DND-41 (cell line): ENCODE results near the gene SDF2.

Experiments used
- ATAC-seq: fragments of 200-7000 bp; cut with Tn5 transposase; 3 replicates; pipeline ENCODE4 v1.9.1; 2021; ENCODE audit warnings: low read depth; ENCODE audit not compliant: insufficient read depth
- DNase-seq: peaks from one replicate; pipeline ENCODE4 v3.0.0-alpha.2; 2020
- H2AFZ ChIP-seq: 2 replicates; pipeline ENCODE4 v1.6.0; 2012; ENCODE audit warnings: low read depth, low read length
- H3K27ac ChIP-seq: 2 replicates; pipeline ENCODE4 v1.5.1; 2012; ENCODE audit warnings: low read length, inconsistent platforms
- H3K27me3 ChIP-seq: fragments of 200-600 bp; sonication (generic); 2 replicates; pipeline ENCODE4 v1.6.0; 2012; ENCODE audit warnings: low read length, mild to moderate bottlenecking, inconsistent platforms; ENCODE audit not compliant: insufficient read depth, poor library complexity
- H3K36me3 ChIP-seq: 2 replicates; pipeline ENCODE4 v1.5.1; 2012; ENCODE audit warnings: low read length, inconsistent platforms; ENCODE audit not compliant: insufficient read depth
- H3K4me1 ChIP-seq: 2 replicates; pipeline ENCODE4 v1.5.1; 2012; ENCODE audit warnings: mild to moderate bottlenecking, low read length; ENCODE audit not compliant: insufficient read depth
- H3K4me2 ChIP-seq: 2 replicates; pipeline ENCODE4 v1.6.0; 2012; ENCODE audit warnings: mild to moderate bottlenecking, moderate library complexity, low read length, inconsistent platforms; ENCODE audit not compliant: insufficient read depth
- H3K4me3 ChIP-seq, 2 experiments: fragments of 200-600 bp in 1 of 2; shearing (Covaris generic) in 1 of 2; 2 replicates each; pipeline ENCODE4 v1.5.1; 2012 to 2016; ENCODE audit warnings: inconsistent platforms in 2 of 2, low read length in 2 of 2, mild to moderate bottlenecking in 2 of 2, low read depth in 1 of 2, moderate library complexity in 1 of 2
- H3K79me2 ChIP-seq: 2 replicates; pipeline ENCODE4 v1.6.0; 2012; ENCODE audit warnings: low read length, inconsistent platforms; ENCODE audit not compliant: insufficient read depth
- H3K9ac ChIP-seq: 2 replicates; pipeline ENCODE4 v1.6.0; 2012; ENCODE audit warnings: low read depth, mild to moderate bottlenecking, inconsistent platforms, low read length, moderate library complexity
- H3K9me3 ChIP-seq: 2 replicates; pipeline ENCODE4 v1.5.1; 2012; ENCODE audit warnings: low read length, moderate library complexity, mild to moderate bottlenecking, inconsistent platforms; ENCODE audit not compliant: insufficient read depth, severe bottlenecking
- H4K20me1 ChIP-seq: 2 replicates; pipeline ENCODE4 v1.6.0; 2012; ENCODE audit warnings: low read length; ENCODE audit not compliant: insufficient read depth
- CTCF ChIP-seq: IDR thresholded peaks from 2 replicates; pipeline ENCODE4 v1.5.1; 2012; ENCODE audit warnings: borderline replicate concordance, low read length, moderate library complexity, mild to moderate bottlenecking; ENCODE audit not compliant: poor library complexity, severe bottlenecking; ENCODE audit errors: extremely low read depth
- EZH2 ChIP-seq: IDR thresholded peaks from 3 replicates; pipeline ENCODE4 v1.6.1; 2012; ENCODE audit warnings: borderline replicate concordance, low read depth, mild to moderate bottlenecking, moderate library complexity, low read length, inconsistent platforms; ENCODE audit not compliant: severe bottlenecking

The SDF2 gene

GRCh38 chr17:28626818-28627217 is 34.9 kb downstream of the SDF2 start:
- H3K4me3 ChIP-seq, result no peak overlapping the region
- H3K4me1 ChIP-seq, result no peaks in the 10 kb centered on the region
- DNase-seq (no peak), ATAC-seq (no peak)
- no peak overlapping the region for H2AFZ ChIP-seq
- H3K27me3 ChIP-seq, result no peaks in the 10 kb centered on the region
- no peak overlapping the region for H3K27ac ChIP-seq
- H3K9ac ChIP-seq, result no peak overlapping the region
- H3K79me2 ChIP-seq, result no peaks in the 10 kb centered on the region
- H4K20me1 ChIP-seq, result no peaks in the 10 kb centered on the region
- peaks cover 85% of the 10 kb centered on the region for H3K36me3 ChIP-seq
- H3K4me2 ChIP-seq, result no peak overlapping the region
- TF ChIP-seq EZH2, result no peak
- TF ChIP-seq CTCF, result no peak
- no peaks in the 10 kb centered on the region for H3K9me3 ChIP-seq

GRCh38 chr17:28624148-28624547 is 37.6 kb downstream of the SDF2 start:
- Histone ChIP-seq H3K27ac (no peak overlapping the region), H3K27me3 (no peaks in the 10 kb centered on the region), H3K9ac (no peak overlapping the region), H3K4me1 (no peaks in the 10 kb centered on the region), H2AFZ (no peak overlapping the region), H4K20me1 (no peaks in the 10 kb centered on the region), H3K4me2 (no peak overlapping the region), H3K4me3 (no peak overlapping the region), H3K9me3 (no peaks in the 10 kb centered on the region), H3K36me3 (peaks cover 89% of the 10 kb centered on the region), H3K79me2 (no peaks in the 10 kb centered on the region)
- TF ChIP-seq EZH2, result no peak
- no peak for TF ChIP-seq CTCF
- ATAC-seq (no peak), DNase-seq (no peak)

GRCh38 chr17:28623696-28624095 is 38.0 kb downstream of the SDF2 start:
- H3K9me3 ChIP-seq, result no peaks in the 10 kb centered on the region
- no peak overlapping the region for H3K4me2 ChIP-seq
- H3K27ac ChIP-seq, result no peak overlapping the region
- no peaks in the 10 kb centered on the region for H4K20me1 ChIP-seq
- H3K4me3 ChIP-seq, result no peak overlapping the region
- no peak for DNase-seq
- H3K79me2 ChIP-seq, result no peaks in the 10 kb centered on the region
- ATAC-seq, result no peak
- H3K4me1 ChIP-seq, result no peaks in the 10 kb centered on the region
- H2AFZ ChIP-seq, result no peak overlapping the region
- peaks cover 93% of the 10 kb centered on the region for H3K36me3 ChIP-seq
- H3K27me3 ChIP-seq, result no peaks in the 10 kb centered on the region
- no peak overlapping the region for H3K9ac ChIP-seq
- TF ChIP-seq CTCF (no peak), EZH2 (no peak)

- H3K79me2 ChIP-seq, result no peaks in the 10 kb centered on the region
- no peak overlapping the region for H3K4me3 ChIP-seq
- H3K27ac ChIP-seq, result no peak overlapping the region
- no peak overlapping the region for H3K9ac ChIP-seq
- no peaks in the 10 kb centered on the region for H4K20me1 ChIP-seq
- TF ChIP-seq EZH2, result no peak
- H3K27me3 ChIP-seq, result no peaks in the 10 kb centered on the region
- peaks cover 96% of the 10 kb centered on the region for H3K36me3 ChIP-seq
- DNase-seq (no peak), ATAC-seq (no peak)
- no peaks in the 10 kb centered on the region for H3K4me1 ChIP-seq
- H2AFZ ChIP-seq, result no peak overlapping the region
- H3K9me3 ChIP-seq, result no peaks in the 10 kb centered on the region
- no peak overlapping the region for H3K4me2 ChIP-seq
Measured at GRCh38 chr17:28622186-28622585, 39.5 kb downstream of the SDF2 start.
